G401.6 (cell line): ENCODE results near the gene ACLY.
"Not testable (repeated sequence)": the region's sequence is repeated elsewhere in the genome, so short reads cannot be mapped to it uniquely, and the experiment has no call there.

Source experiments
- FAIRE-seq: peaks from 2 replicates; lab custom pipeline; 2012; peaks lifted over from hg19 to GRCh38; lab: Jason Lieb, UNC

Gene ACLY

DNA sequence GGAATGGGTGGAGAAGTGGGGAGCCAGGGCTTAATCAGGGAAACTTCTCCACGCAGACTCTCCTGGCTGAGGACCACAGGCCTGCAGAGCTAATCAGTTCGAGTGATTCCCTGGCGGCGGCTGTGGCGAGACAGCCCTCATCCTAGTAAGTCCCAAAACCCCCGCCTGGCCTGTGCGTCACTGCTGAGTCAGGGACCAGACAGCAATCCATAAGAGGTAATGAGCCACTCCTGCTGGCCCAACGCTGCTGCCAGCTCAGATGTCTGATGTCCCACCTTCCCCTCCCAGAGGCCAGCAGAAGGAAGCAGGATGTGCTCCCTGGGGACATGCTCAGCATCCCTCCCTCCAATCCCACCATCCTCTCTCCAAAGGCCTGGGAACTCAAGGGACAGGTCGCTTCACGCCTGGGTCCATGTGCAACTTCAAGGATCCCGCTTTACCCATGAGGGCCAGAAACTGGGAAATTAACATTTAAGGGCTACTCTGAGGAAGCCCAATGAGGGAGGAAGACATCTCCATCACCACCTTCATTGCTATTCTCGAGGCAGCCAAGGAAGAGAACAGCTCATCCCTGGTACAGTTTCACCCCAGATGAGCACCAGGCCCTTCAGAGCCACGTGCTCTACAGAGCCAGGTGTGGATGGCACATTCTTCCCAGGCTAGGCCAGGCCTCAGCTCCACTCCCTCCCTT, 7.9 kb downstream of the ACLY start:
- FAIRE-seq: no peak

DNA sequence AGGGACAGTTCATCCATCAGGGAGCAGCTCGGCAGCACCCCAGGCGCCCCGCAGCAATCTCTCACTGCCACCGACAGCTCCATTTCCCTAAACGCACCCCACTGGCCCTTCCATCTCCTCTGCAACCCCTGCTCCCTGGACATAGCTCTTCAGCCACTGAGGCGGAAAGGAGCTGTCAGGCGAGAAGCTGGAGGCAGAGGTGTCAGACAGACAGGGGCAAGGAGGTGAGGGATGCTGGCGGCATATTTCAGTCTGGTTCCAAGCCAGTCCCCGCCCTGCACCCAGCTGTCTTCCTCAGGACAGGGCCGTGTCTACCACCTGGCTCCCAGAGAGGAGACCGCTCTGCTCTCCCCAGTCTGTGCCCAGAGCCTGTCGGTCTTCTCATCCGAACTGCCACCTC, 9.7 kb downstream of the ACLY start:
- no peak for FAIRE-seq

DNA sequence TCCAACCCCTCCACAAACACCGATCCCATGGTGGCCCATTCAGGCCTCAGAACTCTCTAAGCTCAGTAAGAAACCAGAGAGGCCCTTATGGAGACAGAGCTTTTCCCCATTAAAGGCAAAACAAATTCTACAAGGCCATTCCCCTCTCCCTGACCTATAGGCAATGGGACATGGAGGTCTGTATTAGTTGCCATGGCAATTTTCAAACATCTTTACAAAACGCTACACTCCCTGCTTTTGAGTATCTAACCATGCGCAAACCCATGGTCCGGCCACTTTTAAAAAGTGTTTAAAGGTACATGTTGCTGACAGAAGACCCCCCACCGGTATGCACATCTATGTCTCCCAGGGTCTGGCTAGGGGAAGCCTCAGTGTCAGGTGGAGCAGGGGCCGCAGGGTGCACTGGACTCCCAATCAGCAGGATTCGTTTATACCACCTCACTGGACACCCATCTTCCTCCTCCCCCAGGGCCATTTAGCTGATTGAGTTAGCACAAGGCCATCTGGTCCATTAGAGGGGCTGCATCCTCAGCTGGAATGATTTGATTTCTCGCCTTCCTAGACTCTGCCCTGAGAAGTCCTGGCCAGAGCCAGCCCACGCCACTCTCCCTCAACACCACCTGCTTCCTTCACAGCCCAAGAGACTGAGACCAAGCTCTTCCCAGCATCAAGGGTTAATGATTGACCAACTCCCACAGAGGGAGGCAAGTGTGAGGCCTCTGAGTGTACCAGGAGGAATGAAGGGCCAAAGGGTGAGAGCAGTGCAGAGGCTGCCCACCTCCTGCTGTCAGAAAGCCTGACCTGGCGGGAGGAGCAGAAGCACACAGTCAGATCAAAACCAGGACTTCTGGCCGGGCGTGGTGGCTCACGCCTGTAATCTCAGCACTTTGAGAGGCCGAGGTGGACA, 10.9 kb downstream of the ACLY start:
- no peak for FAIRE-seq

DNA sequence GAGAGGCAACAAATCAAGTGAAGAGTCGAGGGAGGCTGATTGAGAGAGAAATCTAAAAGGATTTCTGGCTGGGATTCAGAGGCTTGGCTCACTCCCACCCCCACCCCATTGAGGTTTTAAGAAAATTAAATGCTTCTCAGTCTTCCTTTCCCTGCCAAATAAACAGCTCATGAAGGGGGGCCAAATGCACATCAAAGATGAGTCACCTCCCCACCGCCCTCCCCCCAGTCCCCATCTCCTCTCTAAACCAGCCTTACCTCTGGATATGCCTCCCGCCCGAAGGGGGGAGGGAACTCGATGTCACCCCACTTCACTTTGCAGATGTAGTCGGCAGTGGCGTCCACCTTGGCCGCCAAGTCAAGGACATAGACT, 11.6 kb downstream of the ACLY start:
- FAIRE-seq: no peak

DNA sequence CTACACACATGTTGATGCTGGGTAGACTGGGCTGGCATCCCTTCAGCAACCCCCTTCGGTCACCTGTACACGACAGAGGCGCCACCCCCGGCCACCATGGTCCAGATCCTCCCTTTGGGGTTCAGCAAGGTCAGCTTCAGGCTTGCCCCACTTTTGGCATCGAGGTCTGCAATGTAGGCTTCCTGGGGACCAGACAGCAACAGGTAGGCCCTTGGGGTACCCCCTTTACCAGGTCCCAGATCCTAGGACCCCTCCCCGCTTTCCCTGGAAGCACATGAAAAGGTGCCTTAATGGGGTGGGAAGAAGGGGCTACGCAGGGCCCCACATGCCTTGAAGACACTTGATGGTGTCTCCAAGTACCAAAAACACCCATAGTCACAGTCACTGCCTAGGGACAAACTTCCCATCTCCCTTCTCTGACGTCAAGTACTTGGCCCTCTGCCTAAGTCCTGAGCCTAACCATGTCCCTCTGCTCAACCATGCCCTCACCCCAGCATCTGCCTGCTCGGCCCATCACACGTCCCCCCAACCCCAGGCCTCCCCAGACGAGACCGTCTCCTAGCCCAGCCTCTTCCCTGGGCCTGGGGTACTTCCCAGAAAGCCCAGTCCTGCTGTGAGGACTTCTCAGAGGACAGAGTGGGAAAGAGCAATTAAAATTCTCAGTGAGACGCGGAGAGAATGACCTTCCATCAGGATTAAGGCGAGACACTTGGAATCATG, 12.1 kb downstream of the ACLY start:
- no peak for FAIRE-seq

DNA sequence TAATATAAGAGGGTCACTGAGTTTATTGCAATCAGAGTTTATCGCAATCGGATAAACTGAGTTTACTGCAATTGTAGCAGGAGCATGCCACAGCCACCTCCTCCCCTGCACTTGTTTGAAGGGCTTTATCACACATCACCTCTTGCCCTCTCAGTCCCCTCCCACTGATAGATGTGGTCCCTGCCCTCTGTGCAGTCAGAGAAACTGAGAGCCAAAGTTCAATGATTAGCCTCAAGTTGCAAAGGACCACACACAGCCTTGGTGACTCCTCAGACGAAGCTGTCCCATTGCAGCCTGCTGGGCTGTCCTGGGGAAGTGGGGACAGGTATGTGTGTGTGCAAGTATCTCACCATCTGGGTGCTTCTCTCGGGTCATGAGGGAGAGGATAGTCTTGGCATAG, 13.6 kb downstream of the ACLY start:
- FAIRE-seq: no peak

DNA sequence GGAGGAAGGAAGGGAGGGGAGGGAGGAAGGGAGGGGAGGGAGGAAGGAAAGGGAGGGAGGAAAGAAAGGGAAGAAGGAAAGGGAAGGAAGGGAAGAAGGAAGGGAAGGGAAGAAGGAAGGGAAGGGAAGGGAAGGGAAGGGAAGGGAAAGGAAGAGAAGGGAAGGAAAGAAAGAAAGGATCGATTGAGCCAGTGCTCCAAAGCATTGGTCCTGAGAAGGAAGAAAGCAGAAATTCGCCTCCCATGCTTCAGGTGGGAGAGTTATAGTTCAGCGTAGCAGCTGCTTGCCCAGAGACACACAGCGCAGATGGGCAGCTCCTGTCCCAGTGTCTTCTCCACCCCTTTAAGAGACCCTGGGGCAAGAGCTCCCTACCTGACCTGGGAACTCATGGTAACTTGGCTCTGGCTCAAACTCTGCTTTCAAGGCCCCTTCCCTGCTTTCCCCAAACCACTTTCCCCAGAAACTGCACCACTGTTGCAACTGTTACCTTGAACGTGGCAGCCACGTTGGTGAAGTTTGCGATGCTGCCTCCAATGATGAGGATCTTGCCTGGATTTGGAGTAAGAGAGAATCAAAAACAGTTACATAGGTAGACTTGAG, 14.4 kb downstream of the ACLY start:
- no peak for FAIRE-seq

DNA sequence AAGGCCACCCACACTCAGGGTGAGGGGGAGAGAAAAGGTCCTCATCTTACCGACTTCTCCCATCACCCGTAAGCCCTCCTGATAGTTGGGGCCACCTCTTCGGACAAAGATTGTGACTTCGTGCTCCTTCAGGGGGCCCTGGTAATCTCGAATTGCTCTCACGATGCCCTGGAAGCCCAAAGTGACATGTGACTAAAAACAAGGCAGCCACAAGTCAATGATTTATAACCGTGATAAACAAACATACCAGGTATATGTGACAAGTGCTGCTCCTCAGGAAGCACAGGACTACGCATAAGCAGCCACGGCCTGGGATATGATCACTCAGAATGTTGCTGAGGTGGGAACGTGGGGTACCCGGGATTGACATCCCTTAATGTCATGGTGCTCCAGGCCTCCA, 17.1 kb downstream of the ACLY start:
- FAIRE-seq: no peak

DNA sequence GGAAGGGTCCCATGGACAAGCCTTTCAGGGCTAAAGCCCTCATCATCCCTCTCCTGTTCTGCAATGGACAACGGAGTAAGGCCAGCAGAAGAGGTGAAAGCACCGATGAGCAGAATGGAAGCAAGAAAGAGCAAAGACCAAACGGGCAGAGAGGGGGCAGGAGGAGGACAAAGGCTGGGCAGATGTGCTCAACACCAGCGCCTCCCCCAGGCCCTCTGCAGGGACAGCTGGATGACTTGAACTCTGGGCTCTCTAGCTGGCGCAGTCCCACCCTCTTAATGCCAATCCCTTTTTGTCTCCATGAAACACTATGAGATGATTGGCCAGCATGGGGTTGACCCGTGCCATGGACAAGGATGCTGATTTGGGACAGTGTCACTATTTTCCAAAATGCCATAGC, 22.0 kb downstream of the ACLY start:
- no peak for FAIRE-seq

DNA sequence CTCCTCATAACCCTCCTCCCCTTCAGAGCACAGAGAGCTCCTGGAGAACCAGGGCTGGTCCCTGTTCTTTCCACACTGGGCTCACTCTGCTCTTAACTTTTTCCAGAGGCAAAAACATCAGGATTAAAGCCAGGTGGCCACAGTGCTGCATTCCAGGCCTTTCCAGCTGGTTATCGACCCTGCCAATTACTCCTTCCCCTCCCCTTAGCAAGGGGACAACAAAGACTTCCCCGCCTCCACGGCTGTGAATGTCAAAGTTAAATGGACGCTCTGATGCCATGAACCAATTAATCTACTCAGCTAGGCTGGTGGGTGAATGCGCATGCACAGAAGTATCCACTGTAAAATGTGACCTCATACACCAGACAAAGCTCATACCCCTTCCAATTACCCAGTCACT, 23.1 kb downstream of the ACLY start:
- FAIRE-seq: no peak

DNA sequence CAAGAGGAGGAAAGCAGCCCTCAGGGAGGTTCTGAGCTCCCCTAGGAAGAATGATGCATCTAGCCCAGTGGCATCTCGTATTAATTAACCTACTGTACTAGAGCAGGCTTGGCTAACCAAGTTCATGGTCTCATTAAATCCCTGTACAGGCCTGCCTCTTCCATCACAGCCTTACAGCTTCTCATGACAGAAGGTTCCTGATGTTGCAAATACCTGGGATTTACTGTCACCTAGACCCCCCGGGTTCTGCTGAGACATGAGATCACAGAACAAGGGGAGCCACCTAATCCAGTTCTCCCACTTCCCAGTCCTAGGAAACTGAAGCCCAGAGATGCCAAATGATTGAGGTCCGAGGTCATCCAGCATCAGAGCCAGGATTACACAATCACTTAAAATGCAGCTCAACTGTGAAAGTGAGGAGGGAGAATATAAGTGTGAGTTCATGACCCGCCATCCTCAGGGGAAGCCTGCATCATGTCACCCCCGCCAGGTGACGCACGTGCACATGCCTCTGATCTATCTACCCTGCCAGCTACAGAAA, 23.9 kb downstream of the ACLY start:
- FAIRE-seq: no peak

DNA sequence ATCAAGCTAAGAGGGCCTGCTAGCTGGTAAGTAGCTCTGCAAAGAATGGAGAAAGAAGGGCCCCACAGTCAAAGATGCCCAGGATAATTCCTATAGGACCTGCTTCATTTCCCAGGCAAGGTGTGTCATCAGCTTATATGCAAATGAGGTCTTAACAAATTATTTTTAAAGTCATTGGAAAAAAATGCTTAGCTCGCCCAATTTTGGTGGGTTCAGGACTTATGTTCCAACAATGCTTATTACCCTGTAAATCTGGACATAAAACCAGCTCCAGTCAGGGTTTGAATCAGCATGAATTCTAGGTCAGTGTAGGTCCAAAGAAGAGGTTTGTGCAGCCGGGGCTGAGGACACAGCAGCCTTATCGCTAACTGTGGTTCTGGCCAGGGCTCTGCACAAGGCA, 25.4 kb downstream of the ACLY start:
- no peak for FAIRE-seq

DNA sequence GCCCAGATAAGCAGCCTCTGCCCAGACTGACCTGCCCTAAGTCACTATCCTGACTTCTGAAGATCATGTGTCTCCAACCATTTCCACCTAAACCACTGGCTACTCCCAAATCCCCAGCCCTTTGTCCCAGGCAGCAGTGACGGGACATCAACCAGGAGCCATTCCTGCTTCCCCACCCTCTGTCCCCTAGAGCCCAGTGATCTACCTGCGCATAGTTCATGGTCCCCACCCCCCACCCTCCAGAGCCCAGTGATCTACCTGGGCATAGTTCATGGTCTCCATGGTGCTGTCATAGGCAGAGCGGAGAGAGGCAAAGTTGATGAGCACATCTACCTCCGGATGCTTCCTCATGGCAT, 26.8 kb downstream of the ACLY start:
- no peak for FAIRE-seq

DNA sequence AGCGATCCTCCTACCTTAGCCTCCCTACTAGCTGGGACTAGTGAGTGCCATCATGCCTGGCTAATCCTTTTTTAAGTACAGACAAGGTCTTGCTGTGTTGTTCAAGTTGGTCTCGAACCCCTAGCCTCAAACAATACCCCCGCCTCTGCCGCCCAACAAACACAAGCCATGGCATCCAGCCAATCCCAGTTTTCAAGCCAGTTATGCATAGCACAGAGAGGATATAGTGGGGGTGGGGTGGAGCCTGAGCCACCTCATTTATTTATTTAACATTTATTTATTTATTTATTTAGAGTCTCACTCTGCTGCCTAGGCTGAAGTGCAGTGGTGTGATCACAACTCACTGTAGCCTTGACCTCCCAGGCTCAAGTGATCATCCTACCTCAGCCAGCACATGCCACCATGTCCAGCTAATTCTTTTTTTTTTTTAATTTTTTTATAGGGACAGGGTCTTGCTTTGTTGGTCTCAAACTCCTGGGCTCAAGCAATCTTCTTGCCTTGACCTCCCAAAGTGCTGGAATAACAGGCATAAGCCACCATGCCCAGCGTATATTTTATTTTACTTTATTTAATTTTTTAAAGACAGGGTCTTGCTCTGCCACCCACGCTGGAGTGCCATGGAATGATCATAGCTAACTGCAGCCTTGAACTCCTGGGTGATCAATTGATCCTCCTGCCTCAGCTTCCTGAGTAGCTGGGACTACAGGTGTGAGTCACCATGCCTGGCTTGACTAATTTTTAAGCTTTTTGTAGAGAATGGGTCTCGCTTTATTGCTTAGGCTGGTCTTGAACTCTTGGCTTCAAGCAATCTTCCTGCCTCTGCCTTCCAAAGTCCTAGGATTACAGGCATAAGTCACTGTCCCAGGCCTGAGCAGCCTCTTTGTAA, 27.4 kb downstream of the ACLY start:
- no peak for FAIRE-seq

DNA sequence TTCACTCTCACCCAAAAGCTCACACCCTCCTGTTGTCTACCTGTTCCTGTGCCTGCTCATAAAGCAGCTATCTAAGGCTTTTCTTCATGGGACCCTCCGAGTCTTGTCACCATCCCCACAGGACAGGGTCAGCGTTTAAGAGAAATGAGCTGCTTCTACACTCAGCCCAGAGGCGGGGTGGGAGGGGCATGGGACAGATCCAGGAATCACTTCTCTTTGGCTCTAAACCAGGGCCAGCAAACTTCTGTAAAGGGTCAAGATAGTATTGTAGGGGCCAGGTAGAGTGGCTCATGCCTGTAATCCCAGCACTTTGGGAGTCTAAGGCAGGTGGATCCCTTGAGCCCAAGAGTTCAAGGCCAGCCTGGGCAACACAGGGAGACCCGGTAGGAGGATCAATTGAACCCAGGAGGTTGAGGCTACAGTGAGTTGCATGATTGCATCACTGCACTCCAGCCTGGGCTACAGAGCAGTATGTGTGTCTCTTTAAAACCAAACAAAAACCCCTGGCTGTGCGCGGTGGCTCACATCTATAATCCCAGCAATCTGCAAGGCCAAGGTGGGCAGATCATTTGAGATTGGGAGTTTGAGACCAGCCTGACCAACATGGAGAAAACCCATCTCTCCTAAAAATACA, 30.3 kb downstream of the ACLY start:
- no peak for FAIRE-seq

DNA sequence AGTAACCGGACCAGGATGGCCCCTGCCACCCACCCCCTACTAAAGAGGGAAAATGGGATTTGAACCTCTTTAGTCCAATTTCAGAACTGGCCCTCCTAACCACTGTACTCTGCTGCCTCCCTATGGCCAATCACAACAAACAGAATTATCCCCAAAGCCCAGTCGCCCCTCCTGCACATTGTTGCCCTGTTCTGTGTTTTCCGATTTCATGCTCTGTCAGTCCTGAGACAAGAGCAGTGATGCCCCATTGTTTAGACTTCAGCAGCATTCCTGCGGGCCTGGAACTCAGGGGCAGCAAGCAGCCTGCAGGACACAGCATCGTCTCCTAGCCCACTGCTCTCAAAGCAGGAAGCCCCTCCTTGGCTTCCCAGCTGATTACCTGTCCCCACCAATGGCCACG, 33.0 kb downstream of the ACLY start:
- no peak for FAIRE-seq

DNA sequence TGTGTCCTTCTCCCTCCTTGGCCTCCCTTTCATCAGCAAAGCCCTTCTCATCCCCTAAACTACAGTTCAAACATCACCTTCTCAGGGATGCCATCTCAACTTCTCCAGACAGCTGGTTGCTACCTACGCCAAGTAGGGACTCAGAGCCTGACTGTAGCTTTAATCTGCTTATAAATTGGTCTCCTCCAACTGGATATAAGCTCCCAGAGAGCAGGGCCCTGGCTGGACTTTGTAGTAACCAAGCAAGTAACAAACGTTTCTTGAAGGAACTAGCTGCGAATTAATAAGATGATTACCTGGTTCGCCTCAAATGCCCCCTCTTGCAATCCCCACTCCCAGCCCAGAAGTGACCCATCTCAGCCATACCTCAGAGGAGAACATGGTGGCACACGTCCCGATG, 36.0 kb downstream of the ACLY start:
- FAIRE-seq: no peak

DNA sequence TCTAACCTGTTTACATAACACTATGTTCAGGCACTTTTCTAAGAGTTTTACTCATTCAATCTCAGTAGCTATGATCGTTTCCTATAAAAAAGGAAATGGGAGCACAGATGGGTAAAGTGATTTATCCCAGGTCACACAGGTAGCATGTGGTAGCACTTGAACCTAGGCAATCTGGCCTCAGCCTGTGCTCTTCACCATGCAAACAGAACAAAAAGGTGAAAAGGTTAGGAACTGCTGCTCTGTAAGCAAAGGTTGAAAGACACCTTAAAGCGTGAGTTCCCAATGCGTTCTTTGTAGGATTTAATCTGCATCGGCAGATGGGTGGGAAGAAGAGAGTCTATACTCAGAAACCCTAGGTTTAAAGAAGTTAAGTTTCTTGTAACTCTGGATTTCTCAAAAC, 38.6 kb downstream of the ACLY start:
- no peak for FAIRE-seq

DNA sequence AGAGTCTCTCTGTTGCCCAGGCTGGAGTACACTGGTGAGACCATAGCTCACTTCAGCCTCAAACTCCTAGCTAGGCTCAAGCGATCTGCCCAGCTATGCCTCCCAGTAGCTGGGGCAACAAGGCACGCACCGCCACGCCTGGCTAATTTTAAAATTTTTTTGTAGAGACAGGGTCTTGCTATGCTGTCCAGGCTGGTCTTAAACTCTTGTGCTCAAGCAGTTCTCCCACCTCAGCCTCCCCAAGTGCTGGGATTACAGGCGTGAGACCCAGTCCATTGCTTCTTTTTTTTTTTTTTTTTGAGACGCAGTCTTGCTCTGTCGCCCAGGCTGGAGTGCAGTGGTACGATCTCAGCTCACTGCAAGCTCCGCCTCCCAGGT, 44.5 kb downstream of the ACLY start:
- not testable (repeated sequence) for FAIRE-seq

DNA sequence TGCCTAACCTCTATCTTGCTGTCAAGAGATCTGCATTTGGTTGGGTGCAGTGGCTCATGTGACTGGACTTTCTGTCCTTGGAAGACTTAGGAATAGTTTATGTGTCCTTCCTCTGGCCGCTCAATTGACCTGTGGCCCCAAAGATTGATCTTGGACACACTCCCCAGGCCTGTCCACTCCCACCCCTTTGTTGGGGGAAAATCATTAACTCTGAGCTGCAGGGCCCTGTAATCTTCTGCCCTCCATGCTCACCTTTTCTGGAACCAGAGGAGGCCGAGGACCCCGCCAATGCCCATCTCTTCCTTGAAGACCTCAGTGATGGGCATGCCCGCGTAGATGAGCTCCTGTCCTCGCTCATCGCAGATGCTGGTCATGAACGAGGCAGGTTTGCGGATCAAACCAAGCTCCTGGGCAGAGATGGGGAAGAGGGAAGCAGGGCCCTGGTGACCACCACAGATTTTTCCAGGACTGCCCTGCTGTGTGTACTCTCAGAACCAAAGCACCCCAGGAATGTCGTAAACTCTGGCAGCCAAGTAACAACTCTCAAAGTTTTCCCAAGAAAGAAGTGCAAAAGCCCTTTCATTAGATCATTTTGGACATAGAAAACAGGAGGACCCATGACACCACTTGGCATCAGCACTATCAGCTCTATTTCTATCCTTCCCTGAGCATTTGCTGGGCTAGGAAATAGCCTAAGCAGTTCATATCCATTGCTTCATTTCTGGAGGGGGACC, 45.0 kb downstream of the ACLY start:
- no peak for FAIRE-seq

DNA sequence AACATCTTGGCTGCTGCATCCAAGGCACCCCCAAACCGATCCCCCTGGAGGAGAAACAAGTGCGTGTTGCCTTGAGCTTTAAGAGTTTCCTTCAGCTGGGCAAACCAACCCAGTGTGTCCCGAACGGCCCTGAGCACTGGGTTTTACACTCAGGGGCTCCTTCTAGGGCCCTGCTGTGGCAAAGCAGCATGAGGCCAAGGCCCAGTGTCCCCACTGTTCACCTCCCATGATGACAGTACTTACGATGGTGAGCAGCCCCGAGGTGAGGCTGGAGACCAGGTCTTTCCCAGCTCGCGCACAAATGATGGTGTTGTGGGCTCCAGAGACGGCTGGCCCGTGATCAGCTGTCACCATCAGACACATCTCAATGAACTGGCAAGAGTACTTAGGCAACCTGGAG, 47.0 kb downstream of the ACLY start:
- no peak for FAIRE-seq
